ENCODE results near the gene NLRP9. TPM values are rescaled to one million over a fixed set of nuclear protein-coding genes. Genes with fewer than 3 reads are reported as not detected.

NLRP9 gene
- total RNA-seq, 1 donor from 2014 or later = not detected

DNA sequence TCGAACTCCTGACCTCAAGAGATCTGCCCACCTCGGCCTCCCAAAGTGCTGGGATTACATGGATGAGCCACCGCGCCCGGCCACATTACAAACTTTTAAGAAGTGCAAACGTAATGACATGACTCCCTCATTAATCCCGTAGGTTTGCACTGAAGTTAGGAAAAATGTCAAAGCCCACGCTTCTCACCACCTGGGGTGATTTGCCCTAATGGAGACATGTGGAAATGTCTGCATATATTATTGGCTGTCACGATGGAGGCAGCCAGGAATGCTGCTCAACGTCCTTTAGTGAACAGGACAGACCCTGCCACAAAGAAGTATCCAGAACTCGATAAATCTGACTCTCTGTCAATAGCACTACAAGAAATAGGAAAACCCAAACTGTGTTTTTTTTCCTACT, 21.0 kb downstream of the NLRP9 start:
- Histone ChIP-seq H3K4me1 (no peaks in the 10 kb centered on the region), H3K27me3 (peaks cover 41% of the 10 kb centered on the region), H3K9me3 (no peaks in the 10 kb centered on the region), H3K4me3 (no peak overlapping the region), H3K36me3 (no peaks in the 10 kb centered on the region), H3K27ac (no peak overlapping the region)
- no peak for ATAC-seq
- intact Hi-C loops (cut with DNase I) = no loop called here
- TF ChIP-seq, protein P1, sequence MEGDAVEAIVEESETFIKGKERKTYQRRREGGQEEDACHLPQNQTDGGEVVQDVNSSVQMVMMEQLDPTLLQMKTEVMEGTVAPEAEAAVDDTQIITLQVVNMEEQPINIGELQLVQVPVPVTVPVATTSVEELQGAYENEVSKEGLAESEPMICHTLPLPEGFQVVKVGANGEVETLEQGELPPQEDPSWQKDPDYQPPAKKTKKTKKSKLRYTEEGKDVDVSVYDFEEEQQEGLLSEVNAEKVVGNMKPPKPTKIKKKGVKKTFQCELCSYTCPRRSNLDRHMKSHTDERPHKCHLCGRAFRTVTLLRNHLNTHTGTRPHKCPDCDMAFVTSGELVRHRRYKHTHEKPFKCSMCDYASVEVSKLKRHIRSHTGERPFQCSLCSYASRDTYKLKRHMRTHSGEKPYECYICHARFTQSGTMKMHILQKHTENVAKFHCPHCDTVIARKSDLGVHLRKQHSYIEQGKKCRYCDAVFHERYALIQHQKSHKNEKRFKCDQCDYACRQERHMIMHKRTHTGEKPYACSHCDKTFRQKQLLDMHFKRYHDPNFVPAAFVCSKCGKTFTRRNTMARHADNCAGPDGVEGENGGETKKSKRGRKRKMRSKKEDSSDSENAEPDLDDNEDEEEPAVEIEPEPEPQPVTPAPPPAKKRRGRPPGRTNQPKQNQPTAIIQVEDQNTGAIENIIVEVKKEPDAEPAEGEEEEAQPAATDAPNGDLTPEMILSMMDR (IDR thresholded peaks at IDR 0.05) = no peak
- no peak for DNase-seq

DNA sequence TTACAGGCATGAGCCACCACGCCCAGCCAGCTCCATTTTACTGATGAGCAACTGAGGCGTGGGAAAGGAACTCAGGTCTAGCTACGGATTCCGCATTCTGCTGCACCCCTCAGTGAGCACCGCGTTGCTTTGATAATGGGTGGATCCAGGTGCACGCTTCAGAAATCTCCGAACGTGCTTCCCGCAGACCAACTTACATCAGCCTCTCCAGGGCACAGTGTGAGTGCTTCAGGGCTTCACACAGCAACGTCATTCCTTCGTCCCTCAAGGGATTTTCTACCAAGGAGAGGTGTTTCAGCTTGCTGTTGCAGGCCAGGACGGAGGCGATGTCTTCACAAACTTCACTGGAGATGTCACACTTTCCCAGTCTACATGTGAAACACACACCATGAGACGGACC, 21.7 kb downstream of the NLRP9 start:
- peaks cover 33% of the 10 kb centered on the region for H3K27me3 ChIP-seq
- H3K36me3 ChIP-seq = no peaks in the 10 kb centered on the region
- ATAC-seq (no peak), DNase-seq (no peak)
- intact Hi-C loops (cut with DNase I) = no loop called here
- no peaks in the 10 kb centered on the region for H3K9me3 ChIP-seq
- no peak overlapping the region for H3K27ac ChIP-seq
- H3K4me3 ChIP-seq = no peak overlapping the region
- no peaks in the 10 kb centered on the region for H3K4me1 ChIP-seq
- TF ChIP-seq, protein P1 (IDR thresholded peaks at IDR 0.05) = no peak

DNA sequence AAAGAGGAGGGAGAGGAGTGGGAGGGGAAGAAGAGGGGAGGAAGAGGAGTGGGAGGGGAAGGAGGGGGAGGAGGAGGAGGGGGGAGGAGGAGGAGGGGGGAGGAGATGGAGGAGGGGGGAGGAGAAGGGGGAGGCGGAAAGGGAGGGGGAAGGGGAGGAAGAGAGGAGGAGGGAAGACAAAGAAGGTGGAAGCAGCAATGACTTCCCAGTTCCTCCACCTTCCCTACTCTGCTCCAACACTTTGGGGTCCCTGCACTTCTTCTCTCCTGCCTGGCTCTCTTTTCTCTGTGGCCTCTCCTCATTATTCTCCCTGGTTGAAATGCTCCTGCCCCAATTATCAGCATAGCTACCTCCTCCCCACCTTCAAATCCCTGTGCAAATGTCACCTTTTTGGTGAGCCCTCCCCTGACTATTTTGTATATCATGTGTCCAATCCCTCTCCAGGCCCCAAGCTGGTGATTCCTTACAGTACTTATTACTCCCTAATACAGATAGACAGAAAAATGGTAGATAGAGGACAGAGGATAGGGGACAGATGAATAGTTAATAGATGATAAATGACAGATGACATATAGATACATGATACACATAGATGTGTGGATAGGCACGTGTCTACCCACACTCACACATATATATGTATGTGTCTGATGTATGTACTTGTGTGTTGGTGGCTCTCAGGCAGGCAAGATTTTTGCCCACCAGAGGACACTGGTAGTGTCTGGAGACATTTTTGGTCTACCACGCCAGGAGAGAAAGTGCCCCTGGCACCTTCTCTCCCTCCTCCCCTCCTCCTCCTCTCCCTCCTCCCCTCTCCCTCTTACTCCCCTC, 25.2 kb downstream of the NLRP9 start:
- no peak overlapping the region for H3K27ac ChIP-seq
- peaks cover 16% of the 10 kb centered on the region for H3K27me3 ChIP-seq
- intact Hi-C loops (cut with DNase I) = no loop called here
- H3K4me3 ChIP-seq = no peak overlapping the region
- H3K36me3 ChIP-seq = no peaks in the 10 kb centered on the region
- ATAC-seq = no peak
- no peaks in the 10 kb centered on the region for H3K4me1 ChIP-seq
- TF ChIP-seq, protein P1 (IDR thresholded peaks at IDR 0.05) = no peak
- H3K9me3 ChIP-seq = no peaks in the 10 kb centered on the region
- DNase-seq = no peak

DNA sequence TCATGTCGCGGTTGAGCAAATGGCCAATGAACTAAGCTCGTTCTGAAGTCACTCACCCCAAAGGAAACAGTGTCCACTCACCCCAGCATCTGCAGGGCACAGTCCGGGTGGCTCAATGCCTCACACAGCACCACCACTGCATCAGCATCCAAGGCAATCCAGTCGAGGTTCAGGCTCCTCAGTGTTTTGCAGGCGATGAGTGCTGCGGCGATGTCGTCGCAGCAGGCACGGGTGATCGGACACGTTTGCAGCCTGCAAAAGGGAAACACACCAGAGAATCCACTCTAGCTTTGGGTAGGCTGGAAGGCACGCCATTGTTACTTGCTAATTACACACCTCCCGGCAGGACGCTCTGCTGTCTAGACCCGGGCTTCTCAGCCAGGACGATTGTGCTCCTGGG, 26.5 kb downstream of the NLRP9 start:
- ATAC-seq (no peak), DNase-seq (no peak)
- Histone ChIP-seq H3K27ac (no peak overlapping the region), H3K4me3 (no peak overlapping the region), H3K9me3 (no peaks in the 10 kb centered on the region), H3K4me1 (no peaks in the 10 kb centered on the region), H3K36me3 (no peaks in the 10 kb centered on the region), H3K27me3 (peaks cover 3% of the 10 kb centered on the region)
- intact Hi-C loops (cut with DNase I) = no loop called here
- TF ChIP-seq, protein P1 (IDR thresholded peaks at IDR 0.05) = no peak

DNA sequence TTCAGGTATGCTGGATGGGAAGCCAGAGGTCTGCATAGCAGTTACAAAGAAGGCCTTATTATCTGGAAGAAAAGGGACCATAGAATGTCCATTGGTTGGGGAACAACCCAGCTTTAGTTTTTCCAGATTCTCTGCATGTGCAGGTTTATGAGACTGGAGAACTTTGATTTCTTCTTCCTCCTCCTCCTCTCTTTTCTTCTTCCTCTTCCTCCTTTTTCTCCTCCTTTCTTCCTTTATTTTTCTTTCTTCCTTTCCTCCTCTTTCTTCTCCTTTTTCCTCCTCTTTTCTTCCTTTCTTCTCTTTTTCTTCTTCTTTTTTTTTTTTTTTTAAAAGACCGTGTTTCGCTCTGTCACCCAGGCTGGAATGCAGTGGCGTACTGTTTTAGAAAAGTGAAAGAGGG, 32.2 kb downstream of the NLRP9 start:
- Histone ChIP-seq H3K36me3 (no peaks in the 10 kb centered on the region), H3K4me1 (no peaks in the 10 kb centered on the region), H3K4me3 (no peak overlapping the region), H3K27ac (no peak overlapping the region), H3K9me3 (no peaks in the 10 kb centered on the region), H3K27me3 (no peaks in the 10 kb centered on the region)
- ATAC-seq = no peak
- no peak for DNase-seq
- intact Hi-C loops (cut with DNase I) = no loop called here
- TF ChIP-seq, protein P1 (IDR thresholded peaks at IDR 0.05) = no peak
